ENCODE data around the gene CRMP1. TPM values are rescaled to one million over a fixed set of nuclear protein-coding genes. Genes with fewer than 3 reads are reported as not detected.
"Not testable (repeated sequence)": the region's sequence is repeated elsewhere in the genome, so short reads cannot be mapped to it uniquely, and the experiment has no call there.

The CRMP1 gene
- total RNA-seq, 1 experiment from 2014 or later = not detected

- DNase-seq (ENCODE audit: low spot score) = peak; percentile 17
Measured at GRCh38 chr4:5824635-5825034, 68.3 kb downstream of the CRMP1 start.

DNA sequence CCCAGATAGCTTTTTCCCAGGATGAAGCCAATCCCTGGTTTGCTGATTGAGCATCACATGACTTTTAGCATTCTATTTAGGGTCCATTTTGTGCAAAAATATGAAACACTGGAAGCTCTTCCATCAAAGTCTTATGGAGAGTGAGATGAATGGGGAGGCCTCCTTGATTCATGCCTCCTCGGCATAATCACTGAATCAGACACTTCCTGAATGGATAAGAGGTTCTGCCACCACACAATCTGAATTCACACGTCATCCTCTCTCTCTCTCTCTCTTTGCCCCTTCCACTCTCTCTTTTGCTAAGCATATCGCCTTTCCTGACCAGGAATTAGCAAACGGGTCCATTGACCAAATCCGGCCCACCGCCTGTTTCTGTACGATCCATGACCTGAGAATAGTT, 68.7 kb downstream of the CRMP1 start:
- no peak for DNase-seq (ENCODE audit: low spot score)

DNA sequence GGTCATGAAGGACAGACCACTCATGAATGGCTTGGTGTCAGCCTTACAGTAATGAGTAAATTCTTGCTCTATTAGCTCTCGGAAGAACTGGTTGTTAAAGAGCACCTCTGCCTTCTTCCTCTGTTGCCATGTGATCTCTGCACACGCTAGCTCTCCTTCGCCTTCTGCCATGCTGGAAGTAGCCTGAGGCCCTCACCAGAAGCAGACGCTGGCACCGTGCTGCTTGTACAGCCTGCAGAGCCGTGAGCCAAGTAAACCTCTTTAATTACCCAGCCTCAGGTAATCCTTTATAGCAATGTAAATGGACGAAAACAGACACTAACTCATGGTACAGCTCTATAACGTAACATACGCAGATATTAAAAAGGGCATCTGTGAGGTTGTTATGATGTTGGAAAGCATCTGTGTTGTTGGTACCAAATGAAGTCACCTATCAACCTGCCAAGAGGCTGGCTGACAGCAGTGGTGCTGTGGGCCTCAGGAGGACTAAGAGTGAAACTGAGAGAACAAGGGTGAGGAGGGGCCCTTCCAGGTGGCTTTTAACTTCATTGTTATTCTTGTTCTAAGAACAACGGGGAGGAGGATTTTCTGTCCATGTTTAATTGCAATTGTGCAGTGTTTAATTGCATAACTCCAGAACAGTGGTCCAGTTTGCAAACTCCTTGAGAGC, 69.2 kb downstream of the CRMP1 start:
- no peak for DNase-seq (ENCODE audit: low spot score)

- no peak for DNase-seq (ENCODE audit: low spot score)
Measured at GRCh38 chr4:5822619-5823018, 70.3 kb downstream of the CRMP1 start.

- DNase-seq (ENCODE audit: low spot score) = no peak
Measured at GRCh38 chr4:5821665-5822358, 71.1 kb downstream of the CRMP1 start.

DNA sequence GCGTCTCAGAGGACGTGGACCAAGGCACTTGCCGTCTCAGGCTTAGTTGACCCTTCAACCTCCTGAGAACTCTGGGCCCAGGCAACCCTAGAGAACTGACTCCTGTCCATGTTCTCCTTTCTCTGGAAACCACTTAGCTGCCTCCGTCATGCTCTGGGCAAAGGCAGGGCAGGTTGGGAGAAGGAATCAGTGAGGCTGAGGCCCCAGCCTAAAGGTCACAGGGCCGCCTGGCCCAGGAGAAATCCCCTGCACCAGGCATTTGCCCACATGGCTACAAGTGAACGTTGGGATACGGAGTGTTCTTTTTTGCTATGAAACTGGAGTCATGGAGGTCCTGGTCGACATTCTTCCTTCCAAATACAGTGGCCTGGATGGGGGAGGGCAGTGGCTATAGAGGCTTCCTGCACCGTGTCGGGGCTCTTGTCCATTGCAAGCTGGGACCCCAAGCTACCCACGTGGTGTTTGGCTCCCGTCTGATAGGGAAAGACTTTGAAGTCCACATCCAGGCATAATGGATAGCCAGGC, 76.0 kb downstream of the CRMP1 start:
- DNase-seq (ENCODE audit: low spot score) = no peak

DNA sequence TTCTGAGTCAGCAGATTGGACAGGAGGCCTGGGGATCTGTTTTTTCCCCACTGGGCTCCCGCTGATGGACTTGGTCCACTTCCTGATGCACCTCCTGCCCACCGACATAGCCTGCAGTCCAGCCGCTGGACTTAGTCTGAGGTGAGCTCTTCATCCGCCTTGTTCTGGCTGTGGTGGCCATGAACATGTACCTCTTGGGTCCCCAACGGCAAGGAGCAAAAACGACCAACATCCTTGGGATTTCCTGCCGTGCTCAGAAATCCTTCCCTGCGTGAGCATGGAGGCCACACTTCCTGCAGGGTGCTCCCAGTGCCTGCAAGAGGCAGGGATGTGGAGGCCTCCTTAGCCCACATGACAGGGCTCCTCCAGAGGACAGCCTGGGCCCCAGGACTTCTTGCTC, 76.8 kb downstream of the CRMP1 start:
- no peak for DNase-seq (ENCODE audit: low spot score)

DNA sequence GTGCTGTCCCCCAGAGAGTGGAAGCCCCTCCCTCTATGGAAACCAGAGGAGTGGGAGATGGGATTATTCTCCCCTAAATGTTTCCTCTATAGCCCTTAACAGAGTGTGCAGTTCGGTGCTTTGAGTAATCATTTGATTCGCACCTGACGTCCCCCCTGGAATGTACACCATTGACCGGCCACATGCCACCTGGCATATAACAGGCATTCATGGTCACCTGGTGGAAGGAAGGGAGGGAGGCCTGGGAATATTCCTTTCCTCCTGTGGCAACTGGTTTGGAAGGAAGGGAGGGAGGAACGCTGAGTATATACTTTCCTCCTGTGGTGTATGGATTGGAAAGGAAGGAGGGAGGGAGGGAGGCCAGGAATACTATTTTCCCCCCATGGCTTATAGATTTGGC, 77.2 kb downstream of the CRMP1 start:
- no peak for DNase-seq (ENCODE audit: low spot score)

DNA sequence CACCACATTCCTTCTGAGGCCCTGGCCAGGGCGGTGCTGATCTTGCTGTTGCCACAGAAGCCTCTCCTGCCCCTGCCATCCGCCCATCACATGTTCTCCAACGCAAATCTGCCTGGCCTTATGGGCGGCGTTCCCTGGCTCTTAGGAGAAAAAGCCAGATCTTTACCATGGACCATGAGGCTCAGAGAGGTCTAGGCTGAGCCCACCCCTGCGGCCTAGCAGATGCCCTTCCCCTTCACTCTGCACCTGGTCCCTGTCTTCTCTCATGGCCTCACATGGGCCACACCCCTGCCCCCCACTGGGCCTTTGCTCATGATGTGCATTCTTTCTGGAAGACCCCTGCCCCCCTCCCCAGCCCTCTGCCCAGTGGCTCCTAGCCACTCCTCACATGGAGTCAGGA, 78.5 kb downstream of the CRMP1 start:
- DNase-seq (ENCODE audit: low spot score) = no peak

DNA sequence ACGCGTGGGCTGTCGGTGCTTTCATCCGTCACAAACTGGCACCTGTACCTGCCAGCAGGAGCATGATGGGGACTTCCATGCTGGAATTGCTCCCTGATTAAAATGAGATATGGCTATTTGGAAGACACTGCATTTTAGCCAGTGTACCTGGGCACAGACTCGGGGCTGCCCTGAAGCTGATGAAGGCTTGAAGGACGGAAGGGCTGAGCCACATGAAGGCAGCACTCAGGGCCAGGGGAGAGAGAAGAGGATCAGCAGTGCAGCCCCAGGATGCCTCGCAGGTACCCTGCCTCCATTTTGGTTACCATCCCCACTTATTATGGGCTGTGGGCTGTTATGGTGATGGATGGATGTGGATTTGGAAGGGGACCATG, 79.0 kb downstream of the CRMP1 start:
- DNase-seq (ENCODE audit: low spot score) = no peak

- peak; percentile 83 for DNase-seq (ENCODE audit: low spot score)
Measured at GRCh38 chr4:5812506-5813229, 80.2 kb downstream of the CRMP1 start.

GRCh38 chr4:5812057-5812456, 80.8 kb downstream of the CRMP1 start:
- not testable (repeated sequence) for DNase-seq (ENCODE audit: low spot score)

GRCh38 chr4:5810770-5811430, 82.0 kb downstream of the CRMP1 start:
- DNase-seq (ENCODE audit: low spot score) = no peak

DNA sequence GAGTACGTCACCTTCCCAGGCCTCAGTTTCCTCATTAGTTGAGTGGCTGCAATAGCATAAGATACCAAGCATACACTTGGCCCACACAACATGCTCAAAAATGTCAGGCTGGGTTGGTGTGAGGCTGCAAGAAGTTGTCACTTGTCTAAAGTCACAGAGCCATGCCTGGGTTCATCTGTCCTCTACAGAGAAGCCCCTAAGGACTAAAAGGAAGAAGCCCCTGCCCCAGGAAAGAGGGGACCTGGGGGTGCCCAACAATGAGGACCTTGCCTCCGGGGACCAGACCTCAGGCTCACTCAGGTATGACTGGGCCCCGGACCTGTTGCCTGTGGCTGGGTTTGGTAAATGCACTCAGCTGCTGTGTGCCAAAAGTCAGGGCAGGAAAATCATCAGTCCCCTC, 82.7 kb downstream of the CRMP1 start:
- no peak for DNase-seq (ENCODE audit: low spot score)

DNA sequence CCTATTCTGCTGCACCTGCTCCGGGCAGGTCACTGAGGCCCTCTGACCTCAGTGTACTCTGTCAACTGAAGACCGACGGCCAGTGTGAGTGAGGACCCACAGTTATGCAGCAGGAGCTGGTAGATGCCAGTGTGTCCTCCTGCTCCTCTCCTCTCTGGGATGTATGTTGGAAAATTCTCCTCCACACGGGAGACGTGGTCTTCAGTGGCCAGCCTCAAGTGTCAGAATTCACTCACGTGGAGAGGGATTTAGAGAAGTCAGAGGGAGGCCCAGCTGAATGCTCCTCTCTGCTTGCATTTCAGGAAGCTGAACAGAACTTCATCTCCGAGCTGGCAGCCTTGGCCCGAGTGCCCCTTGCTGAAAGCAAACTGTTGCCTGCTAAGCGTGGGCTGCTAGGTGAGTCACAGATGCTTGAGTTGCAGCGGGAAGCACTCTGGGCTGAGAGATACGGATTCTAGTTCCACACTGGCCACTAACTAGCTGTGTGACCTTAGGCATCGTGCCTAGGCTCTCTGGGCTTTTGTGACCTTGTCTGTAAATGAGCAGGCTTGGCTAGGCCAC, 83.6 kb downstream of the CRMP1 start:
- no peak for DNase-seq (ENCODE audit: low spot score)

GRCh38 chr4:5808081-5808741, 84.7 kb downstream of the CRMP1 start:
- DNase-seq (ENCODE audit: low spot score) = no peak

GRCh38 chr4:5805270-5805669, 87.6 kb downstream of the CRMP1 start:
- no peak for DNase-seq (ENCODE audit: low spot score)

DNA sequence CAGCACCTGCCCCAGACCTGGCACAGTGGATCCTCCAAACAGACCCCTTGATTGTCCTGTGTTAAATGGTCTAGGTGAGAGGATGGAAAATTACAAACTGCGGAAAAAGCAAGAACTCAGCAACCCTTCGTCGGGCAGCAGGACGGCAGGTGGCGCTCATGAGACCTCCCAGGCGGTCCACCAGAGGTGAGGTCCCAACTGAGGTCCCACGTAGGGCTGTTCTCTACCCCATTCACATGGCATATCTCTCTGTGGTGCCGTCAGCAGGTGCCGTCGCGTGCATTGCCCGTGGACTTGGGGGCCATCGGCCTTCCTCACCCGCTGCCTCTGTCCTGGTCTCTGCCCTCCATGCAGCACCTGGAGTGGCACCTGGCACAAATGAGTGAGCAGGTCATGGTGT, 88.2 kb downstream of the CRMP1 start:
- no peak for DNase-seq (ENCODE audit: low spot score)

GRCh38 chr4:5802565-5802964, 90.3 kb downstream of the CRMP1 start:
- DNase-seq (ENCODE audit: low spot score) = no peak

- no peak for DNase-seq (ENCODE audit: low spot score)
Measured at GRCh38 chr4:5801696-5802095, 91.2 kb downstream of the CRMP1 start.

- no peak for DNase-seq (ENCODE audit: low spot score)
Measured at GRCh38 chr4:5800496-5800895, 92.4 kb downstream of the CRMP1 start.

Measured in HT-29 (cell line).